HG02571 (cell line): ENCODE data around the gene NRL.

Experiments used
- ATAC-seq: cut with Tn5 transposase; IDR thresholded peaks from one replicate; pipeline ENCODE4 v1.9.1; 2021; ENCODE audit warnings: mild to moderate bottlenecking, moderate library complexity; ENCODE audit not compliant: unreplicated experiment

The NRL gene

GRCh38 chr14:24083462-24083861, 31.3 kb downstream of the NRL start:
- no peak for ATAC-seq

- ATAC-seq: no peak
Observed at GRCh38 chr14:24082411-24083080, 32.2 kb downstream of the NRL start.

GRCh38 chr14:24081739-24082211, 33.0 kb downstream of the NRL start:
- no peak for ATAC-seq

GRCh38 chr14:24080888-24081738, 33.6 kb downstream of the NRL start:
- peak; percentile 80 for ATAC-seq

- ATAC-seq: no peak
Observed at GRCh38 chr14:24080142-24080530, 34.6 kb downstream of the NRL start.

GRCh38 chr14:24079491-24080141, 35.1 kb downstream of the NRL start:
- no peak for ATAC-seq

GRCh38 chr14:24078146-24078545, 36.6 kb downstream of the NRL start:
- no peak for ATAC-seq

- ATAC-seq: no peak
Observed at GRCh38 chr14:24077086-24077485, 37.7 kb downstream of the NRL start.

- ATAC-seq: no peak
Observed at GRCh38 chr14:24076302-24076601, 38.5 kb downstream of the NRL start.

GRCh38 chr14:24075485-24076301, 39.1 kb downstream of the NRL start:
- ATAC-seq: no peak

GRCh38 chr14:24074625-24075484, 39.9 kb downstream of the NRL start:
- no peak for ATAC-seq

GRCh38 chr14:24072881-24073877, 41.6 kb downstream of the NRL start:
- ATAC-seq: no peak

- no peak for ATAC-seq
Observed at GRCh38 chr14:24072436-24072835, 42.3 kb downstream of the NRL start.

GRCh38 chr14:24071836-24072430, 42.8 kb downstream of the NRL start:
- ATAC-seq: no peak

- ATAC-seq: no peak
Observed at GRCh38 chr14:24071144-24071697, 43.5 kb downstream of the NRL start, which contains the start of gene CPNE6. TSS of gene CPNE6 (plus strand) at chr14:24071562. CDS start at chr14:24072937, 1,375 bp downstream.

GRCh38 chr14:24070285-24071143, 44.2 kb downstream of the NRL start:
- no peak for ATAC-seq

- ATAC-seq: no peak
Observed at GRCh38 chr14:24069411-24069735, 45.4 kb downstream of the NRL start.
